SK-N-SH treated with all-trans-retinoic acid at 6 μM for 48 hours (cell line): ENCODE results near the gene SP3.

Experiments
- ARNTL ChIP-seq: fragments of 450-650 bp; formaldehyde crosslinking; IDR thresholded peaks from 2 replicates; pipeline ENCODE4 v1.5.0; 2020; ENCODE audit warnings: low read depth, mild to moderate bottlenecking, moderate library complexity, borderline replicate concordance
- CSDC2 ChIP-seq: fragments of 250-450 bp; sonication (Bioruptor Pico); IDR thresholded peaks from 2 replicates; pipeline ENCODE4 v1.5.0; 2020; ENCODE audit warnings: mild to moderate bottlenecking, moderate library complexity
- ISL1 ChIP-seq: fragments of 250-450 bp; sonication (Bioruptor Pico); IDR thresholded peaks from 2 replicates; pipeline ENCODE4 v2.1.2; 2022; ENCODE audit warnings: mild to moderate bottlenecking, moderate library complexity
- OSR1 ChIP-seq: fragments of 250-450 bp; sonication (Bioruptor Pico); IDR thresholded peaks from 2 replicates; pipeline ENCODE4 v1.8.0; 2022; ENCODE audit warnings: moderate library complexity, mild to moderate bottlenecking, inconsistent platforms
- POU6F1 ChIP-seq: fragments of 250-450 bp; sonication (Bioruptor Pico); IDR thresholded peaks from 2 replicates; pipeline ENCODE4 v1.8.0; 2021; ENCODE audit warnings: low read depth, mild to moderate bottlenecking, moderate library complexity, borderline replicate concordance
- PPARA ChIP-seq: fragments of 250-450 bp; sonication (Bioruptor Pico); IDR thresholded peaks from 2 replicates; pipeline ENCODE4 v1.5.0; 2020; ENCODE audit warnings: mild to moderate bottlenecking, borderline replicate concordance
- SNAI2 ChIP-seq: fragments of 250-450 bp; sonication (Bioruptor Pico); IDR thresholded peaks from 2 replicates; pipeline ENCODE4 v1.5.0; 2020; ENCODE audit warnings: mild to moderate bottlenecking, moderate library complexity
- TCF4 ChIP-seq: fragments of 250-450 bp; sonication (Bioruptor Pico); IDR thresholded peaks from 2 replicates; pipeline ENCODE4 v1.8.0; 2021; ENCODE audit warnings: mild to moderate bottlenecking, moderate library complexity, borderline replicate concordance
- TOX ChIP-seq: fragments of 250-450 bp; sonication (Bioruptor Pico); IDR thresholded peaks from 2 replicates; pipeline ENCODE4 v1.8.0; 2021; ENCODE audit warnings: mild to moderate bottlenecking, moderate library complexity, borderline replicate concordance
- TSHZ2 ChIP-seq: fragments of 250-450 bp; sonication (Bioruptor Pico); IDR thresholded peaks from 2 replicates; pipeline ENCODE4 v1.5.0; 2020; ENCODE audit warnings: mild to moderate bottlenecking, moderate library complexity
- ZFP3 ChIP-seq: fragments of 250-450 bp; sonication (Bioruptor Pico); IDR thresholded peaks from 2 replicates; pipeline ENCODE4 v1.5.0; 2020; ENCODE audit warnings: mild to moderate bottlenecking, moderate library complexity
- ZNF70 ChIP-seq: fragments of 450-650 bp; formaldehyde crosslinking; IDR thresholded peaks from 2 replicates; pipeline ENCODE4 v1.5.0; 2020; ENCODE audit warnings: mild to moderate bottlenecking, moderate library complexity
- TF ChIP-seq, protein P1 (sequence below): fragments of 250-450 bp; sonication (Bioruptor Pico); IDR thresholded peaks from 2 replicates; pipeline ENCODE4 v1.8.0; 2020; ENCODE audit warnings: mild to moderate bottlenecking, moderate library complexity, borderline replicate concordance

GRCh38 chr2:173922068-173922467 is 43.1 kb downstream of the SP3 start:
- TF ChIP-seq ARNTL (no peak), ZFP3 (CRISPR knock-in tag) (no peak), OSR1 (CRISPR knock-in tag) (no peak), TOX (CRISPR knock-in tag) (no peak), TSHZ2 (CRISPR knock-in tag) (no peak), SNAI2 (CRISPR knock-in tag) (no peak), TCF4 (no peak), POU6F1 (CRISPR knock-in tag) (no peak), PPARA (CRISPR knock-in tag) (no peak), ZNF70 (no peak), ISL1 (CRISPR knock-in tag) (no peak), CSDC2 (CRISPR knock-in tag) (no peak)
- TF ChIP-seq, protein P1, sequence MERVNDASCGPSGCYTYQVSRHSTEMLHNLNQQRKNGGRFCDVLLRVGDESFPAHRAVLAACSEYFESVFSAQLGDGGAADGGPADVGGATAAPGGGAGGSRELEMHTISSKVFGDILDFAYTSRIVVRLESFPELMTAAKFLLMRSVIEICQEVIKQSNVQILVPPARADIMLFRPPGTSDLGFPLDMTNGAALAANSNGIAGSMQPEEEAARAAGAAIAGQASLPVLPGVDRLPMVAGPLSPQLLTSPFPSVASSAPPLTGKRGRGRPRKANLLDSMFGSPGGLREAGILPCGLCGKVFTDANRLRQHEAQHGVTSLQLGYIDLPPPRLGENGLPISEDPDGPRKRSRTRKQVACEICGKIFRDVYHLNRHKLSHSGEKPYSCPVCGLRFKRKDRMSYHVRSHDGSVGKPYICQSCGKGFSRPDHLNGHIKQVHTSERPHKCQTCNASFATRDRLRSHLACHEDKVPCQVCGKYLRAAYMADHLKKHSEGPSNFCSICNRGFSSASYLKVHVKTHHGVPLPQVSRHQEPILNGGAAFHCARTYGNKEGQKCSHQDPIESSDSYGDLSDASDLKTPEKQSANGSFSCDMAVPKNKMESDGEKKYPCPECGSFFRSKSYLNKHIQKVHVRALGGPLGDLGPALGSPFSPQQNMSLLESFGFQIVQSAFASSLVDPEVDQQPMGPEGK (CRISPR knock-in tag) = no peak
